HG02943 (cell line): ENCODE measurements around the gene NPSR1.
"Not testable (repeated sequence)": the region's sequence is repeated elsewhere in the genome, so short reads cannot be mapped to it uniquely, and the experiment has no call there.

Experiments used
- ATAC-seq: cut with Tn5 transposase; IDR thresholded peaks from one replicate; pipeline ENCODE4 v1.9.1; 2021; ENCODE audit warnings: mild to moderate bottlenecking, low read depth, moderate library complexity; ENCODE audit not compliant: unreplicated experiment

Gene NPSR1

DNA sequence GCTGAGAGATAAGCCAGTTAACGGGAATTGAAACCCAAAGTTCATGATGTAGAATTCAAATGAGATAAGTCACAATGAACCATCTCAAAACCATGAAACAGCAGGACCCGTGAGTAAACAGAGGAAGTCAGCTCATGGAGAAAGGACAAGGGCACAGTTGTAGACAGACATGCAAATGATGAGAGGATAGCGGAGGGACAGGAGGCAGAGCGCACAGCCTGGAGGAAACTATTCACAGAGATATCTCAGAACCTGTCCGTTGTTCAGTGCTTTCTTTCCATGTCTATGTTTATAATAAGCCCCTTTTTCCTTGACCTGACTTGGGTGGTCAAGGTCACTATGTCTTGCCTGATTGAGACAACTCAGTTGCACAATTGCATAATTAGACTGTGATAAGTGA is 208.2 kb downstream of the NPSR1 start:
- not testable (repeated sequence) for ATAC-seq

DNA sequence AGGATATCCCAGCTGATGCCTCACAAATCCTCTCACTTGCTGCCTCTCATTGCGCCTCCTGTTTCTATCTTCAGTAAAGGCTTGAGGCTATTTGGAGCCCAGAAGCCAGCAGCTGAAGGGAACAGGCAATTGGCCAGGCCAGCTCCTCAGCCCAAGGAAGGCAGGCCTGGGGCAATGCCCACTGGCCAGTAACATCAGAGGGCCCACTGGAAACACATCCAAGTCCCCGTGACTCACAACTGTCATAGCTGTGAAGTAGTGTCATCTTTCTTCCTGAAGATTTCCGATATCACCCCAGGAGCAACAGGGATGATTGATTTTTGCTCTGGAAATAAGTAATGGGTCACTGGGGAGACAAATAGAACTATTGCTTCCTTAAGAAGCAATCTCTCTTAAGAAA is 209.3 kb downstream of the NPSR1 start:
- not testable (repeated sequence) for ATAC-seq

DNA sequence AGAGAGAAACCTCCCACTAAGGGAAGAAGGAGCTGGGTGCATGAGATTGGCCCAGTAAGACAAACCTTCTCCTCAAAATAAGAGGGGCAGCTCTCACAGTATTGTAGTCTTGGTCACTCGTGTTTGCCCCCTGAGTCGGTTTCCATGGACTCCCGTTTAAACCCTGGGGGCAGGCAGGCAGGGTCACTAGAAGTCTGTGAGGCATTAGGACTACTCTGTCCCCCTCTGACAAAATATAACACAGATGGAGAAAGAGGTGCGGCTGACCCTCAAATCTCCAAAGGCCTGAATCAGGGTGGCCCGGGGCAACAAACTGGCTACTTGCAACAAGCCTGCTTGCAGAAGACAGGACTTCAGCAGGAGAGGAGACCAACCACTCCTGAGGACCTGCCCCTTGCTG is 210.6 kb downstream of the NPSR1 start:
- ATAC-seq, result not testable (repeated sequence)

DNA sequence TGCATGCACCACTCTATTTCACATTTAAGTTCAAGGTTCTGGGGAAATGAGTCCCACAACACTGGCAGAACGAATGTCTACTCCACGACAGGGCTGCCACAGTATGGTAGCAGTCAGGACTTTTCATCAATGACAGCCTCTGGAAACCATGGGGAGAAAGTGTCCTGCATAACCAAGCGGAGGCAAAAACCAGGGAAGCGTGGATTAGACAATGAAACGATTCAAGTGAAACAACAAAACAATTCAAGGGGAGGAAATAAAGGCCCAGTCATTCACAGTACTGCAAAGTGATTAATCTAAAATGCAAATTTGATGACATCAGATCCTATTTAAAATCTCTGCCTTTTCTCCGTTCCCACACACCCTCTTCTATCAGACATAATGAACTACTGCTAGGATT is 211.0 kb downstream of the NPSR1 start:
- no peak for ATAC-seq

DNA sequence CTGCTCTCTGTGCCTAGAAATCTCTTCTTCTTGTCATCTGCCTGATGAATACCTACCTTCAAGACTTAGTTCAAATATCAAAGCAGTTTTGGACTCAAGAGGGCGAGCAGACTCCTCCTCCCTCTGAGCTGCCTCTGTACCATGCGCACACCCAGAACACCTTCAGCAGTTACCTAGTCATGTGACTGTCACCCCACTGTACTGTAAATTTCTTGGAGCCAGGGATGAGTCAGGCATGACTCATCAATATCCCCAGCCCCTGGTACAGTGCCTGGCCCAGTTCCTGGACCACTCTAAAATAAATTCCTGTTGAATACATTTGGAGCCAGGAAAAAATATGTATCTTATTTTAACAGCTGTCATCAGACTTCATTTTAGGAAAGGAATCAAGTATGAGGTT is 212.0 kb downstream of the NPSR1 start:
- ATAC-seq, result not testable (repeated sequence)

DNA sequence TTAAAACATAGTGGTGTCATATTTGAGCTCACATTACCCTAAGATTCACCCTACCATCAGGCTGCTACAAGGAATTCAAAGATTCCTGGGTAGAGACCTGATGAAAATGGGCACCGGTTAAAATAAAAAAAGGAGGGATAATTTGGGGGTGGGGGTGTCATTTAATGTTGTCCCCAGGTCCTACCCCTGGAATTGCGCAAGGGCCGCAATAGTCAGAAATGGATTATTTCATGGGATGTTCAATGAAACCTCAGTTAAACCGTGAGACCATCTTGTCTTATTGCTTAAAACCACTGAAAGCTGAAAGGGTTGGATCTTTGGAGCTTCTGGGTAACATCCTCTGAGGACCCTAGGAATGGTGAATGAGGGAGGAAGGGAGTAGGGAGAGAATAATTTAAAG is 216.3 kb downstream of the NPSR1 start:
- not testable (repeated sequence) for ATAC-seq

DNA sequence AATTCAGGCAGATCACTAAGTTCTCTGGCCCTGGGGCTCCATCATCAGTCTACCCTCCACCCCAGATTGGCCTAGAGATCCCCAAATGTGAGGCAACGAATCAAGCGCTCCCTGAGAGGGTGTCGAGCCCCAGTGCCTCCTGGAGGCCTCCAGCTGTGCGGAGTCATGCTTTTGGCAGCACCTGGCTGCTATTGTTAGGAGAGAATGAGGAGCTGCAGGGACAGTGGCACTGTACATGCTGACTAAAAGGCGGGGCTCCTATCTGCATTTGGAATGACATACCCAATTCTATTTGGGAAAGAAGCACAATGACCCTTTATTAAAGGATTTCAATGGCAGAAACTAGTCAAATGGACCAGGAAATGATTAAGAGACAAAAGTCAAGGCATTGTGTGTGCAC is 217.5 kb downstream of the NPSR1 start:
- no peak for ATAC-seq

DNA sequence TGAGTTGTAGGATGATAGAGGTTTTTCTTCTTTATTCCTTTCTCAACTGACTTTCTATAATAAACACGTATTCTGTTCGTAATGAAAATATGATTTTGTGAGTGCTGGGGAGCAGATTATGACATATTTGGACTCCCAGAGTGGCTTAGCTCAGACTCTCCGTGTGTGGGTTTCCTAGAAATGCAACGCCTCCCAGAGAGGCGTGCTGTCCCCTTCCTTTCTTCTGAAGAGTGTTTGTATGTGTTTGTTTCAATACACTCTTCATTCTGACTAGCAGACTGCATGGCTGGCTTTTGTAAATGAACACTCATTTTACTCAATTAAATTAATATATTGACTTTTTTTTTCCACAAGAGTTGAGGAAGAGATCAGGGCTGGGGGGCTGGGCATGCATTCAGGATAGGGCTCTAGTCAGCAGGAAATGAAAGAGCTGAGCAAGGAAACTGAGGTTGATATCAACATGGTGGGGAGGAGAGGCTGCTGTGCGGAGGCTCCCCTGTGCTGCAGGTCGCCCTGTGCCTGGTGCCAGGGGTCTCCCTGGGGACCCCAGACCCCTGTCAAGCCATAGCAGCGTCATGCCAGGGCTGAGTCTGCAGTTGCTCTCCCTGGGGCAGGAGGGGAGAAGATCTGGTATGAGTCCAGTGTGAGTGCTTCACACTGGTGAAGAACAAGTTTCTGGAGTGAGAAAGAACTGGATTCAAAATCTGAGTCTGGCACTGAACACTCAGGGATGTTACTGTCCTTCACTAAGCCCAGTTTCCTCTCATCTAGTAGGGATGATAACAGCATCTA is 221.1 kb downstream of the NPSR1 start:
- ATAC-seq, result not testable (repeated sequence)

DNA sequence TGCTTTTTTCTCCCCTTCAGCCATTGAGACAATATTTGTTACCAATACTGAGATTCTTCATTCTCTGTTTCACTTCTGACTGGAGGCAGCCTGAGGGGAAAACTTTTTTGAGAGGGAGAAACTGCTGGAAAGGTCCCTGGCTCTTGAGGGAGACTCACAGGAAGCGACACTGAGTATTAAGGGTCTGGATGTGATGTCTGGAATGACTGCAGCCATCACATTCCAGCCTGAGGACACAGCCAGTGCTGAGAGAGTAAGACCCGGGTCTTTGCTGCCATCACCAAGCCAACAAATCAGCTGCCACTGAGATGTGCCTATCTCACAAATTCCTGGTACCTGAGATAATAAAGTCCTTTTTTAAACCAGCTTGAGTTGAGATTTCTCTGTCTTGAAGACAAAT is 221.9 kb downstream of the NPSR1 start:
- no peak for ATAC-seq

DNA sequence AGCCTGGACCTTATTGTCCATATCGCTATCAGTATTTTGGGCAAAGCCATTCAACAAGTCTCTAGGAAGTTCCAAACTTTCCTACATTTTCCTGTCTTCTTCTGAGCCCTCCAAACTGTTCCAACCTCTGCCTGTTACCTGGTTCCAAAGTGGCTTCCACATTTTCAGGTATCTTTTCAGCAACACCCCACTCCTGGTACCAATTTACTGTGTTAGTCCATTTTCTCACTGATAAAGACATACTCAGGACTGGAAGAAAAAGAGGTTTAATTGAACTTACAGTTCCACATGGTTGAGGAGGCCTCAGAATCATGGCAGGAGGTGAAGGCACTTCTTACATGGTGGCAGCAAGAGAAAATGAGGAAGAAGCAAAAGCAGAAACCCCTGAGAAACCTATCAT is 225.8 kb downstream of the NPSR1 start:
- not testable (repeated sequence) for ATAC-seq

DNA sequence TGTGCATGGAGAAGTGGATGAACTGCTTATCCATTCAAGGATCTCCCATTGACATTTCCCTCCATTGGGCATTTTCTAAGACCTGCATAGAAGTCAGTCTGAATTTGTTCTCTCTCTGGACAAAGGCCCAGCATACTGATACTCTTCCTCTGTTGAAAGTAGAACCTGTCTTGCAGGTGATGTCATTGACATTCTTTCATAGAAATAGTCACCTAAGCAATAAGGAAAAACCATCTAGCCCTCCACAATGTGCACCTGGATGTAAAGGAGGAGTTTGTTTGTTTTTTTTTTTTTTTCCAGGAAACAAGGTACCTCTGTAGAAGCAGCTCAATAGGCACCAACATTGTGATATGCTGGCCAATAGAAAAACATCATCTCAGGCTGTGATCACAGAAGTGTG is 228.8 kb downstream of the NPSR1 start:
- no peak for ATAC-seq

DNA sequence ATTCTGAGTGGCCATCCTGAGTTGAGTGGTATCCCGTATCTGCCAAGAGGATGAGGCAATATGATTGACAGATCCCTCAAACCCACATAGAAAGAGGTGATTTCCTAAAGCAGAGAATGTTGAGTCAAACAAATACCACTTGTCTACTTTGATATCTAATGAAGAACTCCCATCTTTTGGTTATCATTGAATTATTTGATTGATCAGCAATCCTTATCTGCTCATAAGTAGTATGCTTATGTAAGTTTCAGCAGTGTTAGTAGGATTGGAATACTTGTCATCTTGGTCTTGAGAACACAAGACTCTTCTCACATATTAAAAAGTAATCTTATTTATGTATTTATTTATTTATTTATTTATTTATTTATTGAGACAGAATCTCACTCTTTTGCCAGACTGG is 231.9 kb downstream of the NPSR1 start:
- ATAC-seq, result no peak

DNA sequence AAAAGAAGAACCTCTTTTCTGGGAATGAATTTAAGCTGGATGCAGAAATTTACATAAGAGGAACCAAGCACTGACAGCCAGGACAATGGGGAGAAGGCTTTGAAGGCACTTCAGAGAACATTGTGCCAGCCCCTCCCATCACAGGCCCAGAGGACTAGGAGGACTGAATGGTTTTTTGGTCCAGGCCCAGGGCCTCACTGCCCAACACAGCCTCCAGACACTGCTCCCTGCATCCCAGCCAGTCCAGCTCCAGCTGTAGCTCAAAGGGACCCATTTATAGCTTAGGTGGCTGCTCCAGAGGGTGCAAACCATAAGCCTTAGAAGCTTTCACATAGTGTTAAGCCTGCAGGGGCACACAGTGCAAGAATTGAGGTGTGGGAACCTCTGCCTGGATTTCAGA is 237.2 kb downstream of the NPSR1 start:
- no peak for ATAC-seq
